Parathyroid adenoma (tissue), 2 donors: Measurements from ENCODE around the gene MEIOSIN.

Experiments used
- H2AFZ ChIP-seq: fragments of 300-600 bp; sonication (generic); one replicate; pipeline ENCODE4 v1.7.0; 2017; ENCODE audit warnings: antibody characterized with exemption, mild to moderate bottlenecking
- H3K27ac ChIP-seq: fragments of 300-600 bp; sonication (generic); one replicate; pipeline ENCODE4 v1.7.0; 2017
- H3K27me3 ChIP-seq: fragments of 300-600 bp; sonication (generic); one replicate; pipeline ENCODE4 v1.7.0; 2017; ENCODE audit warnings: low read length; ENCODE audit not compliant: control insufficient read depth, insufficient read depth
- H3K36me3 ChIP-seq: fragments of 300-600 bp; sonication (generic); one replicate; pipeline ENCODE4 v1.7.0; 2017; ENCODE audit warnings: low read length; ENCODE audit not compliant: control insufficient read depth, insufficient read depth
- H3K4me1 ChIP-seq: fragments of 300-600 bp; sonication (generic); one replicate; pipeline ENCODE4 v1.7.0; 2017; ENCODE audit warnings: control low read depth
- H3K4me2 ChIP-seq: fragments of 300-600 bp; sonication (generic); one replicate; pipeline ENCODE4 v1.7.0; 2017; ENCODE audit warnings: low read length
- H3K4me3 ChIP-seq: fragments of 300-600 bp; sonication (generic); one replicate; pipeline ENCODE4 v1.7.0; 2017; ENCODE audit warnings: low read depth, low read length
- H3K79me2 ChIP-seq: fragments of 300-600 bp; sonication (generic); one replicate; pipeline ENCODE4 v1.7.0; 2017; ENCODE audit warnings: control low read depth
- H3K9ac ChIP-seq: fragments of 300-600 bp; sonication (generic); one replicate; pipeline ENCODE4 v1.7.0; 2017; ENCODE audit warnings: mild to moderate bottlenecking
- H3K9me3 ChIP-seq: fragments of 300-600 bp; sonication (generic); one replicate; pipeline ENCODE4 v1.7.0; 2017; ENCODE audit warnings: low read length; ENCODE audit not compliant: control insufficient read depth
- CTCF ChIP-seq: fragments of 300-600 bp; sonication (generic); IDR thresholded peaks from one replicate; pipeline ENCODE4 v1.7.0; 2017; ENCODE audit warnings: antibody characterized with exemption, mild to moderate bottlenecking
- donor health status: primary hyperparathyroidism.

MEIOSIN gene

GRCh38 chr19:45752639-45753038 lies 19.4 kb downstream of the MEIOSIN start:
- Histone ChIP-seq H3K4me3 (no peak overlapping the region), H3K9me3 (no peaks in the 10 kb centered on the region), H3K4me2 (no peak overlapping the region), H3K36me3 (no peaks in the 10 kb centered on the region), H3K4me1 (no peaks in the 10 kb centered on the region), H3K27me3 (no peaks in the 10 kb centered on the region), H3K27ac (no peak overlapping the region), H3K9ac (no peak overlapping the region), H3K79me2 (no peaks in the 10 kb centered on the region), H2AFZ (no peak overlapping the region)
- TF ChIP-seq CTCF = no peak

- Histone ChIP-seq H3K79me2 (no peaks in the 10 kb centered on the region), H2AFZ (no peak overlapping the region), H3K9ac (no peak overlapping the region), H3K4me2 (no peak overlapping the region), H3K9me3 (no peaks in the 10 kb centered on the region), H3K27me3 (no peaks in the 10 kb centered on the region), H3K27ac (no peak overlapping the region), H3K4me3 (no peak overlapping the region), H3K4me1 (no peaks in the 10 kb centered on the region), H3K36me3 (no peaks in the 10 kb centered on the region)
- no peak for TF ChIP-seq CTCF
Observed at GRCh38 chr19:45753548-45753947, 20.3 kb downstream of the MEIOSIN start.

DNA sequence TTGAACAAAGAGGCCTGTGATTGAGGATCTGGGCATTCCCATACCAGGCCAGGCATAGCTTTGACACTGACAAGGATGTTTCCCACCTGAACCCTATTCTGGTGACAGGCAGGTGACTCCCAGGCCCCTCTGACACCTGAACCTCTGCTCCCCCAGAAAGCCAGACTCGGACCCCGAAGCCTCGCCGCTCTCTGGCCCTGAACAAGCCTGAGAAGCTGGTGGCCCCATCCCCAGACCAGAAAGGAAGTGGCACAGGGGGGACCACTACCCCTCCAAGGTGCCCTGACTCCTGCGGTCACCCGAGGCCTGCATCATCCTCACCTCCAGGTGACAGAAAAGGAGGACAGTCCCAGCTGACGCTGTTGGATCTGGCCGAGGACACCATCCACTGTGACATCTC lies 21.1 kb downstream of the MEIOSIN start:
- TF ChIP-seq CTCF = no peak
- Histone ChIP-seq H3K9ac (no peak overlapping the region), H3K27ac (no peak overlapping the region), H3K4me1 (no peaks in the 10 kb centered on the region), H3K36me3 (no peaks in the 10 kb centered on the region), H3K4me3 (no peak overlapping the region), H2AFZ (no peak overlapping the region), H3K79me2 (no peaks in the 10 kb centered on the region), H3K9me3 (no peaks in the 10 kb centered on the region), H3K4me2 (no peak overlapping the region), H3K27me3 (no peaks in the 10 kb centered on the region)

- Histone ChIP-seq H3K36me3 (no peaks in the 10 kb centered on the region), H3K9me3 (no peaks in the 10 kb centered on the region), H3K4me3 (no peak overlapping the region), H3K4me2 (no peak overlapping the region), H3K79me2 (no peaks in the 10 kb centered on the region), H3K27me3 (no peaks in the 10 kb centered on the region), H2AFZ (no peak overlapping the region), H3K27ac (no peak overlapping the region), H3K4me1 (no peaks in the 10 kb centered on the region), H3K9ac (no peak overlapping the region)
- no peak for TF ChIP-seq CTCF
Observed at GRCh38 chr19:45757695-45758094, 24.5 kb downstream of the MEIOSIN start.

DNA sequence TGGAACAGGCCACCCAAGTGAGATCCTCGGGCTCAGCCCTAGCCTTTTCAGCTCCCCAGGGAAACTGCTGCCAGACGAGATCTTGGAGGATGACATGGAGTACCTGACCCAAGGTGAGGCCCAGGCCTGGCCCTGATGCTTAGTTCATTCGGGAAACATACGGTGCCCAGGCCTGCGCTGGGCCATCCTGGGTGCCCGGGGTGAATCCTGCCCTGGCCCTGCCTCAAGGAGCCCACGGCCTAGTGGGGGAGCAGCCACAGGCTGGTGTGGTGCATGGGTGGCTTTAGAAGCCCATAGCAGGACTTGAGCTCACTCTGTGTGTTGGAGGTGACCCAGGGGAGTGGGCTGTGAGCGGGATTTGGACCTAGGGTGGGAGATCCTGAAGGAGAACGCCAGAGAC lies 25.7 kb downstream of the MEIOSIN start:
- Histone ChIP-seq H2AFZ (no peak overlapping the region), H3K36me3 (no peaks in the 10 kb centered on the region), H3K9me3 (no peaks in the 10 kb centered on the region), H3K4me1 (peaks cover 2% of the 10 kb centered on the region), H3K27me3 (no peaks in the 10 kb centered on the region), H3K4me2 (no peak overlapping the region), H3K9ac (no peak overlapping the region), H3K4me3 (no peak overlapping the region), H3K27ac (no peak overlapping the region), H3K79me2 (no peaks in the 10 kb centered on the region)
- no peak for TF ChIP-seq CTCF
